ENCODE measurements around the gene LBR. TPM values are rescaled to one million over a fixed set of nuclear protein-coding genes. Genes with fewer than 3 reads are reported as not detected.

The LBR gene
- total RNA-seq, 3 donors from 2014 or later = 20.3 to 36.1 (median 29.6) TPM

- intact Hi-C loops (cut with DNase I; ENCODE audit: low total_unique reads) = no loop called here
- Histone ChIP-seq H3K9me3 (no peaks in the 10 kb centered on the region), H3K36me3 (no peaks in the 10 kb centered on the region), H3K4me3 (no peak overlapping the region), H3K27me3 (no peaks in the 10 kb centered on the region), H3K27ac (no peak overlapping the region), H3K4me1 (no peaks in the 10 kb centered on the region)
- DNase-seq (ENCODE audit: low spot score in 2 of 2) = no peak
- no peak for TF ChIP-seq POLR2A (IDR thresholded peaks at IDR 0.05)
- no peak for TF ChIP-seq POLR2AphosphoS5 (IDR thresholded peaks at IDR 0.05)
- no peak for TF ChIP-seq CTCF (IDR thresholded peaks at IDR 0.05)
These were observed 35.1 kb upstream of the LBR start for GRCh38 chr1:225462714-225463574.

DNA sequence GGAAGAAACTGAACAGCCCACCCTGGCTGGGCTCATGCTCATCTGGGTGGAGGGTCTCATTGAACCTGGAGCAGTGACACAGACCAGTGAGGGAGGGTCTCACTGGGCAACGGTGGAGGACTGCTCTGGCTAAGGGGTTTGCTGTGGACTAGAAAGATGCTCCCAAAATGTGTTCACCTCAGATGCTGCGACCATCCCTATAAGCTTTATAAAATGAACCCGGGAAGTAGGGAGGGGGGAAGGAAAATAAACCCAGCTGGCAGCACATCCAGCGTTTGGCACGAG is 34.5 kb upstream of the LBR start:
- no peak overlapping the region for H3K27ac ChIP-seq
- no peaks in the 10 kb centered on the region for H3K9me3 ChIP-seq
- H3K4me1 ChIP-seq = no peaks in the 10 kb centered on the region
- H3K27me3 ChIP-seq = no peaks in the 10 kb centered on the region
- H3K36me3 ChIP-seq = no peaks in the 10 kb centered on the region
- no peak for TF ChIP-seq POLR2AphosphoS5 (IDR thresholded peaks at IDR 0.05)
- no peak for TF ChIP-seq POLR2A (IDR thresholded peaks at IDR 0.05)
- TF ChIP-seq CTCF (IDR thresholded peaks at IDR 0.05) = no peak
- intact Hi-C loops (cut with DNase I; ENCODE audit: low total_unique reads) = no loop called here
- H3K4me3 ChIP-seq = no peak overlapping the region
- no peak for DNase-seq (ENCODE audit: low spot score in 2 of 2)

DNA sequence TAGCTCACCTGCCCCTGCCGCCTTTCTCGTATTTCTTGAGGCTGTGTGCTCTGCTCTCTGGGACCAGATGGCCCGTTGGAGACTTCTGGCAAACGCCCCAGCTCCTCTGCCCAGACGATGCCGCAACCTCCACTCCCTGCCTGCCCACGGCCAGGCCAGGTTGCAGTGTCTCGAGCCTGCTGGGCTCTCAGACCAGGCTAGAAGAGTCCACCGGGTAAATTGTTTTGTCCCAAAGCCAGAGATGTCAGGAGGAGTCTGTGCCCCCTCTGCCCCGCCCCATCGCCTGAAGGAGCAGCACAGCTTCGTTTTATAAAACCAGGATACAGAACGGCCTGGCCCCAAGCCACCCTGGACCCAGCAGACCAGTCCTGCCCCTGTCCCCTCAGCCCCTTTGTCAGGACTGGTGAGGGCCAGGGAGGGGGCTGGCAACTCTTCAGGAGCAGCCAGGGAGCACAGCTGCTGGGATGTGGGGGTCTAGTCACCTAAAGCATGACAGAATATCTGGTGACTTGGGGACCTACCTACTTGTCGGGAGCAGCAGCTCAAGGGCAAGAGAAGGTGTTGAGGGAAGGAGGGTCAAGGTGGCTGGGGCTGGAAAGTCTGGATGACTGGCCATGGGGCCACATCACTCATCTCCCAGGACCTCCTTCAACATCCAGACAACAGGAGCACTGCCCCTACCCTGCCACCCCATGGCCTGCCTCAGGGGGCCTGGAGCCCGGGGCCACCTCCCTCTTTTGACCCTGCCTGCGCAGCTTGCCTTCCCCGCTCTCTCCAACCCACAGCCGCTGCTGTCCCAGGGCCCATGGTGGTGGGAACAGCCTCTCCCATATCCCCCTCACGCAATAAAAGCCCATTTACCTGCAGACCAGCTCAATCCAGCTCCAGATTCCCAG is 33.9 kb upstream of the LBR start:
- H3K4me3 ChIP-seq = no peak overlapping the region
- no peaks in the 10 kb centered on the region for H3K9me3 ChIP-seq
- H3K27ac ChIP-seq = no peak overlapping the region
- no peak for TF ChIP-seq POLR2A (IDR thresholded peaks at IDR 0.05)
- TF ChIP-seq POLR2AphosphoS5 (IDR thresholded peaks at IDR 0.05) = no peak
- no peak for TF ChIP-seq CTCF (IDR thresholded peaks at IDR 0.05)
- H3K27me3 ChIP-seq = no peaks in the 10 kb centered on the region
- no peaks in the 10 kb centered on the region for H3K36me3 ChIP-seq
- no peaks in the 10 kb centered on the region for H3K4me1 ChIP-seq
- DNase-seq (ENCODE audit: low spot score in 2 of 2) = no peak
- intact Hi-C loops (cut with DNase I; ENCODE audit: low total_unique reads) = no loop called here

- Histone ChIP-seq H3K36me3 (no peaks in the 10 kb centered on the region), H3K9me3 (no peaks in the 10 kb centered on the region), H3K27me3 (no peaks in the 10 kb centered on the region), H3K27ac (no peak overlapping the region), H3K4me1 (no peaks in the 10 kb centered on the region), H3K4me3 (no peak overlapping the region)
- TF ChIP-seq CTCF (IDR thresholded peaks at IDR 0.05) = no peak
- no peak for TF ChIP-seq POLR2AphosphoS5 (IDR thresholded peaks at IDR 0.05)
- TF ChIP-seq POLR2A (IDR thresholded peaks at IDR 0.05) = no peak
- intact Hi-C loops (cut with DNase I; ENCODE audit: low total_unique reads) = no loop called here
- DNase-seq (ENCODE audit: low spot score in 2 of 2) = no peak
These were observed 33.1 kb upstream of the LBR start for GRCh38 chr1:225460737-225461532.
